CD4-positive, alpha-beta T cell treated with Interleukin-4 for 4 hours (primary cell): ENCODE results near the gene PRSS36.

Experiments used
- DNase-seq: peaks from one replicate; pipeline ENCODE4 v3.0.0-alpha.2; 2020

Gene PRSS36

GRCh38 chr16:31094424-31095120 lies 55.3 kb downstream of the PRSS36 start, which contains the start of gene VKORC1:
Gene VKORC1, minus strand, starts transcription at chr16:31094797. Its CDS starts 68 bp downstream, at chr16:31094729.
- peak; percentile 94 for DNase-seq

GRCh38 chr16:31094088-31094423 lies 55.8 kb downstream of the PRSS36 start:
- DNase-seq = no peak

GRCh38 chr16:31093132-31093703 lies 56.6 kb downstream of the PRSS36 start:
- no peak for DNase-seq

GRCh38 chr16:31092330-31092729 lies 57.5 kb downstream of the PRSS36 start:
- no peak for DNase-seq

GRCh38 chr16:31090540-31090939 lies 59.3 kb downstream of the PRSS36 start:
- no peak for DNase-seq

GRCh38 chr16:31089199-31089598 lies 60.7 kb downstream of the PRSS36 start:
- no peak for DNase-seq
